ENCODE results near the gene VWA1. TPM values are rescaled to one million over a fixed set of nuclear protein-coding genes. Genes with fewer than 3 reads are reported as not detected.
"Not testable (repeated sequence)": the region's sequence is repeated elsewhere in the genome, so short reads cannot be mapped to it uniquely, and the experiment has no call there.

Gene VWA1
- total and polyA plus RNA-seq, 2 experiments from 2014 or later = 31.5 to 48.1 TPM

- H3K4me1 ChIP-seq (ENCODE audit: low read depth) = peaks cover 5% of the 10 kb centered on the region
- no peaks in the 10 kb centered on the region for H3K36me3 ChIP-seq
- H3K27ac ChIP-seq = no peak overlapping the region
- no peak for TF ChIP-seq CTCF (IDR thresholded peaks at IDR 0.05; ENCODE audit: low read depth, low read length)
- H3K9me3 ChIP-seq (ENCODE audit: low read depth) = no peaks in the 10 kb centered on the region
- no peak for DNase-seq (ENCODE audit: low read depth in 1 of 2, low spot score in 1 of 2)
- no peak overlapping the region for H3K4me3 ChIP-seq
- no peaks in the 10 kb centered on the region for H3K27me3 ChIP-seq
Measured at GRCh38 chr1:1442069-1442770, 6.7 kb downstream of the VWA1 start.

GRCh38 chr1:1446631-1447030 is 11.1 kb downstream of the VWA1 start:
- H3K27me3 ChIP-seq; DNase-seq (ENCODE audit: low read depth in 1 of 2, low spot score in 1 of 2); H3K4me3 ChIP-seq; H3K36me3 ChIP-seq; H3K9me3 ChIP-seq (ENCODE audit: low read depth); H3K4me1 ChIP-seq (ENCODE audit: low read depth); H3K27ac ChIP-seq: not testable (repeated sequence)

GRCh38 chr1:1449099-1449739 is 13.7 kb downstream of the VWA1 start, which contains the start of gene ATAD3C:
Gene ATAD3C (plus strand): TSS chr1:1449689. CDS start chr1:1450684, 995 bp downstream.
- H3K27me3 ChIP-seq = no peaks in the 10 kb centered on the region
- H3K36me3 ChIP-seq = no peaks in the 10 kb centered on the region
- TF ChIP-seq CTCF (IDR thresholded peaks at IDR 0.05; ENCODE audit: low read depth, low read length) = no peak
- H3K4me1 ChIP-seq (ENCODE audit: low read depth) = no peaks in the 10 kb centered on the region
- no peak within 1 kb of the TSS for H3K4me3 ChIP-seq
- no peak for DNase-seq (ENCODE audit: low read depth in 1 of 2, low spot score in 1 of 2)
- H3K27ac ChIP-seq = no peak within 1 kb of the TSS
- H3K9me3 ChIP-seq (ENCODE audit: low read depth) = no peaks in the 10 kb centered on the region

- not testable (repeated sequence) for H3K9me3 ChIP-seq (ENCODE audit: low read depth); DNase-seq (ENCODE audit: low read depth in 1 of 2, low spot score in 1 of 2); H3K27ac ChIP-seq; H3K4me3 ChIP-seq; H3K4me1 ChIP-seq (ENCODE audit: low read depth); H3K36me3 ChIP-seq; H3K27me3 ChIP-seq
Measured at GRCh38 chr1:1450616-1451015, 15.1 kb downstream of the VWA1 start.

GRCh38 chr1:1451696-1452364 is 16.3 kb downstream of the VWA1 start:
- no peaks in the 10 kb centered on the region for H3K27me3 ChIP-seq
- no peak for TF ChIP-seq CTCF (IDR thresholded peaks at IDR 0.05; ENCODE audit: low read depth, low read length)

GRCh38 chr1:1452365-1452739 is 16.9 kb downstream of the VWA1 start:
- not testable (repeated sequence) for DNase-seq (ENCODE audit: low read depth in 1 of 2, low spot score in 1 of 2); H3K27ac ChIP-seq; H3K4me3 ChIP-seq; H3K36me3 ChIP-seq; H3K27me3 ChIP-seq; H3K9me3 ChIP-seq (ENCODE audit: low read depth); H3K4me1 ChIP-seq (ENCODE audit: low read depth)

More at GRCh38 chr1:1451696-1452364, 16.3 kb downstream of the VWA1 start:
- no peak for DNase-seq (ENCODE audit: low read depth in 1 of 2, low spot score in 1 of 2)
- H3K27ac ChIP-seq = no peak overlapping the region
- H3K36me3 ChIP-seq = no peaks in the 10 kb centered on the region
- H3K4me1 ChIP-seq (ENCODE audit: low read depth) = no peaks in the 10 kb centered on the region
- no peaks in the 10 kb centered on the region for H3K9me3 ChIP-seq (ENCODE audit: low read depth)
- no peak overlapping the region for H3K4me3 ChIP-seq

GRCh38 chr1:1452882-1453281 is 17.4 kb downstream of the VWA1 start:
- no peaks in the 10 kb centered on the region for H3K36me3 ChIP-seq
- H3K4me1 ChIP-seq (ENCODE audit: low read depth) = no peaks in the 10 kb centered on the region
- DNase-seq (ENCODE audit: low read depth in 1 of 2, low spot score in 1 of 2) = no peak
- H3K27me3 ChIP-seq = no peaks in the 10 kb centered on the region
- H3K9me3 ChIP-seq (ENCODE audit: low read depth) = no peaks in the 10 kb centered on the region
- no peak overlapping the region for H3K4me3 ChIP-seq
- no peak for TF ChIP-seq CTCF (IDR thresholded peaks at IDR 0.05; ENCODE audit: low read depth, low read length)
- no peak overlapping the region for H3K27ac ChIP-seq

- H3K9me3 ChIP-seq (ENCODE audit: low read depth); H3K36me3 ChIP-seq; H3K4me3 ChIP-seq; H3K27me3 ChIP-seq; H3K27ac ChIP-seq; DNase-seq (ENCODE audit: low read depth in 1 of 2, low spot score in 1 of 2); H3K4me1 ChIP-seq (ENCODE audit: low read depth): not testable (repeated sequence)
Measured at GRCh38 chr1:1454286-1455056, 19.0 kb downstream of the VWA1 start.

Data from cardiac muscle cell (in vitro differentiated cells and primary cell).